DND-41 (cell line): ENCODE results near the gene BCL11A.

Experiments used
- ATAC-seq: fragments of 200-7000 bp; cut with Tn5 transposase; 3 replicates; pipeline ENCODE4 v1.9.1; 2021; ENCODE audit warnings: low read depth; ENCODE audit not compliant: insufficient read depth
- DNase-seq: peaks from one replicate; pipeline ENCODE4 v3.0.0-alpha.2; 2020
- H2AFZ ChIP-seq: 2 replicates; pipeline ENCODE4 v1.6.0; 2012; ENCODE audit warnings: low read depth, low read length
- H3K27ac ChIP-seq: 2 replicates; pipeline ENCODE4 v1.5.1; 2012; ENCODE audit warnings: low read length, inconsistent platforms
- H3K27me3 ChIP-seq: fragments of 200-600 bp; sonication (generic); 2 replicates; pipeline ENCODE4 v1.6.0; 2012; ENCODE audit warnings: low read length, mild to moderate bottlenecking, inconsistent platforms; ENCODE audit not compliant: insufficient read depth, poor library complexity
- H3K36me3 ChIP-seq: 2 replicates; pipeline ENCODE4 v1.5.1; 2012; ENCODE audit warnings: low read length, inconsistent platforms; ENCODE audit not compliant: insufficient read depth
- H3K4me1 ChIP-seq: 2 replicates; pipeline ENCODE4 v1.5.1; 2012; ENCODE audit warnings: mild to moderate bottlenecking, low read length; ENCODE audit not compliant: insufficient read depth
- H3K4me2 ChIP-seq: 2 replicates; pipeline ENCODE4 v1.6.0; 2012; ENCODE audit warnings: mild to moderate bottlenecking, moderate library complexity, low read length, inconsistent platforms; ENCODE audit not compliant: insufficient read depth
- H3K4me3 ChIP-seq, 2 experiments: fragments of 200-600 bp in 1 of 2; shearing (Covaris generic) in 1 of 2; 2 replicates each; pipeline ENCODE4 v1.5.1; 2012 to 2016; ENCODE audit warnings: inconsistent platforms in 2 of 2, low read length in 2 of 2, mild to moderate bottlenecking in 2 of 2, low read depth in 1 of 2, moderate library complexity in 1 of 2
- H3K79me2 ChIP-seq: 2 replicates; pipeline ENCODE4 v1.6.0; 2012; ENCODE audit warnings: low read length, inconsistent platforms; ENCODE audit not compliant: insufficient read depth
- H3K9ac ChIP-seq: 2 replicates; pipeline ENCODE4 v1.6.0; 2012; ENCODE audit warnings: low read depth, mild to moderate bottlenecking, inconsistent platforms, low read length, moderate library complexity
- H3K9me3 ChIP-seq: 2 replicates; pipeline ENCODE4 v1.5.1; 2012; ENCODE audit warnings: low read length, moderate library complexity, mild to moderate bottlenecking, inconsistent platforms; ENCODE audit not compliant: insufficient read depth, severe bottlenecking
- H4K20me1 ChIP-seq: 2 replicates; pipeline ENCODE4 v1.6.0; 2012; ENCODE audit warnings: low read length; ENCODE audit not compliant: insufficient read depth
- EZH2 ChIP-seq: IDR thresholded peaks from 3 replicates; pipeline ENCODE4 v1.6.1; 2012; ENCODE audit warnings: borderline replicate concordance, low read depth, mild to moderate bottlenecking, moderate library complexity, low read length, inconsistent platforms; ENCODE audit not compliant: severe bottlenecking
- TF ChIP-seq, protein P1 (sequence below): IDR thresholded peaks from 2 replicates; pipeline ENCODE4 v1.5.1; 2012; ENCODE audit warnings: borderline replicate concordance, low read length, moderate library complexity, mild to moderate bottlenecking; ENCODE audit not compliant: poor library complexity, severe bottlenecking; ENCODE audit errors: extremely low read depth

Gene BCL11A

DNA sequence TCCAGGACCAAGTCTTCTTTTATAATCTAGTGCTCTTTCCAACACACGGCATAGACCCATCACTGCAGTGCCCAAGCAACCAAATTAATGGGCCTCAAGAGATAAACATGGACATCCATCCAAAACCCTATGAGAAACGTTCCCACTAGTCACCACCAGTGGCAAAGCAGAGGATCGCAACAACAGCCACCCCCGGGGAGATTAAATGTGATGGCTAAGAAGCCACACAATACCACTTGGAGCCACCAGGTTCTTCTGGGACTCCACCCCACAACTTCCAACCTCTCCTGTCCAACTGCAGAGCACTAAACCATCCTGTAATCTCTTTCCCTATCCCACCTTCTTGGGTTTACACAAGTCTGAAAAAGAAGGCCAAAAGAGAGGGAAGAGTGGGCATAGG, 123.8 kb downstream of the BCL11A start:
- no peak overlapping the region for H3K27ac ChIP-seq
- no peak overlapping the region for H2AFZ ChIP-seq
- no peaks in the 10 kb centered on the region for H3K36me3 ChIP-seq
- no peak overlapping the region for H3K4me3 ChIP-seq
- TF ChIP-seq EZH2: no peak
- TF ChIP-seq, protein P1, sequence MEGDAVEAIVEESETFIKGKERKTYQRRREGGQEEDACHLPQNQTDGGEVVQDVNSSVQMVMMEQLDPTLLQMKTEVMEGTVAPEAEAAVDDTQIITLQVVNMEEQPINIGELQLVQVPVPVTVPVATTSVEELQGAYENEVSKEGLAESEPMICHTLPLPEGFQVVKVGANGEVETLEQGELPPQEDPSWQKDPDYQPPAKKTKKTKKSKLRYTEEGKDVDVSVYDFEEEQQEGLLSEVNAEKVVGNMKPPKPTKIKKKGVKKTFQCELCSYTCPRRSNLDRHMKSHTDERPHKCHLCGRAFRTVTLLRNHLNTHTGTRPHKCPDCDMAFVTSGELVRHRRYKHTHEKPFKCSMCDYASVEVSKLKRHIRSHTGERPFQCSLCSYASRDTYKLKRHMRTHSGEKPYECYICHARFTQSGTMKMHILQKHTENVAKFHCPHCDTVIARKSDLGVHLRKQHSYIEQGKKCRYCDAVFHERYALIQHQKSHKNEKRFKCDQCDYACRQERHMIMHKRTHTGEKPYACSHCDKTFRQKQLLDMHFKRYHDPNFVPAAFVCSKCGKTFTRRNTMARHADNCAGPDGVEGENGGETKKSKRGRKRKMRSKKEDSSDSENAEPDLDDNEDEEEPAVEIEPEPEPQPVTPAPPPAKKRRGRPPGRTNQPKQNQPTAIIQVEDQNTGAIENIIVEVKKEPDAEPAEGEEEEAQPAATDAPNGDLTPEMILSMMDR: no peak
- no peaks in the 10 kb centered on the region for H3K4me1 ChIP-seq
- no peak for DNase-seq
- H3K9ac ChIP-seq: no peak overlapping the region
- H3K4me2 ChIP-seq: no peak overlapping the region
- ATAC-seq: no peak
- H3K9me3 ChIP-seq: no peaks in the 10 kb centered on the region
- H4K20me1 ChIP-seq: no peaks in the 10 kb centered on the region
- H3K79me2 ChIP-seq: no peaks in the 10 kb centered on the region
- no peaks in the 10 kb centered on the region for H3K27me3 ChIP-seq

DNA sequence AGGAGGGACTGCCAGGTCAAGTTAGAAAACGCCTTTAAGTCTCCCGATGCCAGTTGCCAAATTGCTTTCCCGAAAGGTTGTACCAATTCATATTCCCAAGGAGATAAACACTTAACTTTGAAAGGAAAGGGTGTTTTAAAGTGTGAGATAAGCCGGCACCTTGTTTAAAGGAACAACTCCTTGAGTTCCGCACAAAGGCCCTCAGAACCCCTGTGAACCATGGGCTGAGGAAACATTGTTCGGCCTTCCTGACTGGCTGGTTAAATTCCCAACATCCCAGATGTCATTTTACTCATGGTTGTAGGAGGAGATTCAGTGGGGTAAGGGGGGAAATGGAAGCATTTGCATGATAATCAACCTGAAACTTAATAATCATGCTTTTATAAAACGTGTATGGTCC, 126.6 kb downstream of the BCL11A start:
- H3K4me1 ChIP-seq: no peaks in the 10 kb centered on the region
- no peaks in the 10 kb centered on the region for H3K9me3 ChIP-seq
- H4K20me1 ChIP-seq: no peaks in the 10 kb centered on the region
- H3K4me2 ChIP-seq: no peak overlapping the region
- no peak overlapping the region for H3K27ac ChIP-seq
- no peaks in the 10 kb centered on the region for H3K36me3 ChIP-seq
- H3K9ac ChIP-seq: no peak overlapping the region
- ATAC-seq (no peak), DNase-seq (no peak)
- no peak overlapping the region for H3K4me3 ChIP-seq
- no peak overlapping the region for H2AFZ ChIP-seq
- H3K27me3 ChIP-seq: no peaks in the 10 kb centered on the region
- no peaks in the 10 kb centered on the region for H3K79me2 ChIP-seq
- no peak for TF ChIP-seq EZH2
- TF ChIP-seq, protein P1: no peak

DNA sequence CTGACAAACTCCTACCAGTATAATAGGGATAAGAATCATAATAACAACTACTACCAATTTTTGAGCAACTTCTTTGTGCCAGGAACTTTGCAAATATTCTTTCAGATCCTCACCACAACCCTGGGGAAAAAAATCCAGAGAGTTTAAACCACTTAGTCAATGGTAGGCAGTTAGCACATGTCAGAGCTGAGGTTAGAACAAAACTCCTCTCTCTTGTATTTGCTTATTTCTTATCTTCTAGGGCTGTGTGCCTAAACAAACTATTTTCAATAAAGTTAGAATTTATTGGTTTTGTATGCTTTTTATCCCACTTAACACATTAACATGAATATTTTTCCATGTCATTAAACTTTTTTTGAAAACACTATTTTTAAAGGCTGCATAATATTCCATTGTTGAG, 127.1 kb downstream of the BCL11A start:
- H3K4me3 ChIP-seq: no peak overlapping the region
- H3K27ac ChIP-seq: no peak overlapping the region
- no peaks in the 10 kb centered on the region for H3K79me2 ChIP-seq
- no peaks in the 10 kb centered on the region for H3K36me3 ChIP-seq
- H3K4me2 ChIP-seq: no peak overlapping the region
- no peak for DNase-seq
- no peaks in the 10 kb centered on the region for H4K20me1 ChIP-seq
- ATAC-seq: no peak
- H2AFZ ChIP-seq: no peak overlapping the region
- TF ChIP-seq, protein P1: no peak
- no peak for TF ChIP-seq EZH2
- H3K4me1 ChIP-seq: no peaks in the 10 kb centered on the region
- no peaks in the 10 kb centered on the region for H3K9me3 ChIP-seq
- no peak overlapping the region for H3K9ac ChIP-seq
- no peaks in the 10 kb centered on the region for H3K27me3 ChIP-seq

DNA sequence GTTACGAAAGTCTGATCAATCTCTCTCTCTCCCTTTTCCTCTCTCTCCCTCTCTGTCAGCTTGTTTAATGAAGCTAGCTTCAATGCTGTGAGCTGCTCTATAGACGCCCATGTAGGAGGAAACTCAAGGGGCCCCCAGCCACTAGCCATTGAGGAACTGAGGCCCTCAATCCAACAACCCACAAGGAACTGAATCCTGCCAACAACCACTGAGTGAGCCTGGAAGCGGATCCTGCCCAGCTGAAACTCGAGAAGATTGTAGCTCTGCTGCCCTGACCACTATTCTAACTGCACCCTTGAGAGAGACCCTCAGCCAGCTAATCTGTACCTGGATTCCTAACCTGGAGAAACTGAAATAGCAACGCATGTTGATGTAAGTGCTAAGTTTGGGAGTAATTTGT, 129.2 kb downstream of the BCL11A start:
- H2AFZ ChIP-seq: no peak overlapping the region
- no peaks in the 10 kb centered on the region for H3K36me3 ChIP-seq
- no peak overlapping the region for H3K9ac ChIP-seq
- no peaks in the 10 kb centered on the region for H3K27me3 ChIP-seq
- no peaks in the 10 kb centered on the region for H4K20me1 ChIP-seq
- H3K4me3 ChIP-seq: no peak overlapping the region
- ATAC-seq (no peak), DNase-seq (no peak)
- no peak overlapping the region for H3K27ac ChIP-seq
- H3K4me1 ChIP-seq: no peaks in the 10 kb centered on the region
- no peak overlapping the region for H3K4me2 ChIP-seq
- TF ChIP-seq EZH2: no peak
- TF ChIP-seq, protein P1: no peak
- no peaks in the 10 kb centered on the region for H3K79me2 ChIP-seq
- H3K9me3 ChIP-seq: no peaks in the 10 kb centered on the region
